Activated naive CD4-positive, alpha-beta T cell treated with anti-CD3 and anti-CD28 coated beads, Interleukin-2, amount 10 ng/mL, durations not matched to agents 5 hours and 36 hours (primary cell): Measurements from ENCODE around the gene PADI2. TPM values are rescaled to one million over a fixed set of nuclear protein-coding genes. Genes with fewer than 3 reads are reported as not detected.

ENCODE experiments used
- total RNA-seq, 2 experiments: library from RNA; stranded (reverse); gene quantifications; one replicate each; pipeline ENCODE4 v1.2.3, GENCODE V29; 2021

PADI2 gene
- not detected for total RNA-seq

GRCh38 chr1:17119076-17119772 is at the start of gene PADI2:
Gene PADI2 (minus strand): TSS chr1:17119451. CDS start chr1:17119371, 80 bp downstream.

GRCh38 chr1:17053685-17054410 is 65.4 kb downstream of the PADI2 start, which contains the start of gene SDHB:
Gene SDHB (minus strand): TSS chr1:17054032. CDS start chr1:17054019, 13 bp downstream.

Other genes with a start within 250 kb of the PADI2 start
- 1,000 to 10,000 TPM; 1,658 to 2,872 TPM for gene RNU1-2, start 223.5 kb downstream of the PADI2 start, total RNA-seq
- gene CROCC, start 197.5 kb downstream of the PADI2 start, total RNA-seq: 10 to 100 TPM; 27.4 to 32.1 TPM
- not detected for gene MFAP2, start 138.8 kb downstream of the PADI2 start, total RNA-seq
- 10 to 100 TPM; 58.0 to 58.3 TPM for gene ATP13A2, start 107.5 kb downstream of the PADI2 start, total RNA-seq
- gene SDHB, start 65.4 kb downstream of the PADI2 start, total RNA-seq: 10 to 100 TPM; 65.2 to 67.0 TPM
- gene PADI1, start 85.7 kb upstream of the PADI2 start, total RNA-seq: not detected
- gene PADI3, start 129.6 kb upstream of the PADI2 start, total RNA-seq: not detected
- under 1 TPM; 0.65 to 0.71 TPM for gene PADI4, start 188.7 kb upstream of the PADI2 start, total RNA-seq